HepG2 (cell line): ENCODE data around the gene PBOV1.

Source experiments
- HMG20A ChIP-seq: IDR thresholded peaks from 2 replicates; pipeline ENCODE4 v1.6.1; 2016; ENCODE audit warnings: borderline replicate concordance
- SRSF4 ChIP-seq: fragments of 200-400 bp; formaldehyde crosslinking; IDR thresholded peaks from one replicate; pipeline ENCODE4 v1.6.1; 2018; ENCODE audit warnings: mild to moderate bottlenecking, low read depth, low read length, moderate library complexity; ENCODE audit not compliant: poor library complexity, severe bottlenecking
- ZNF614 ChIP-seq: IDR thresholded peaks from 2 replicates; pipeline ENCODE4 v1.6.1; 2018; ENCODE audit warnings: missing biosample characterization, missing genetic modification reagents, inconsistent platforms, borderline replicate concordance
- TF ChIP-seq, protein P1 (sequence below): sonication (generic); formaldehyde crosslinking; IDR thresholded peaks from 2 replicates; pipeline ENCODE4 v1.5.0; 2020; ENCODE audit warnings: mild to moderate bottlenecking, missing genetic modification reagents, moderate library complexity

GRCh38 chr6:138229663-138230179, 11.4 kb upstream of the PBOV1 start:
- TF ChIP-seq, protein P1, sequence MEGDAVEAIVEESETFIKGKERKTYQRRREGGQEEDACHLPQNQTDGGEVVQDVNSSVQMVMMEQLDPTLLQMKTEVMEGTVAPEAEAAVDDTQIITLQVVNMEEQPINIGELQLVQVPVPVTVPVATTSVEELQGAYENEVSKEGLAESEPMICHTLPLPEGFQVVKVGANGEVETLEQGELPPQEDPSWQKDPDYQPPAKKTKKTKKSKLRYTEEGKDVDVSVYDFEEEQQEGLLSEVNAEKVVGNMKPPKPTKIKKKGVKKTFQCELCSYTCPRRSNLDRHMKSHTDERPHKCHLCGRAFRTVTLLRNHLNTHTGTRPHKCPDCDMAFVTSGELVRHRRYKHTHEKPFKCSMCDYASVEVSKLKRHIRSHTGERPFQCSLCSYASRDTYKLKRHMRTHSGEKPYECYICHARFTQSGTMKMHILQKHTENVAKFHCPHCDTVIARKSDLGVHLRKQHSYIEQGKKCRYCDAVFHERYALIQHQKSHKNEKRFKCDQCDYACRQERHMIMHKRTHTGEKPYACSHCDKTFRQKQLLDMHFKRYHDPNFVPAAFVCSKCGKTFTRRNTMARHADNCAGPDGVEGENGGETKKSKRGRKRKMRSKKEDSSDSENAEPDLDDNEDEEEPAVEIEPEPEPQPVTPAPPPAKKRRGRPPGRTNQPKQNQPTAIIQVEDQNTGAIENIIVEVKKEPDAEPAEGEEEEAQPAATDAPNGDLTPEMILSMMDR (CRISPR knock-in tag) = no peak
- TF ChIP-seq HMG20A (no peak), ZNF614 (CRISPR knock-in tag) (no peak), SRSF4 (no peak)
